ENCODE measurements around the gene COTL1.
"Not testable (repeated sequence)": the region's sequence is repeated elsewhere in the genome, so short reads cannot be mapped to it uniquely, and the experiment has no call there.

COTL1 gene

DNA sequence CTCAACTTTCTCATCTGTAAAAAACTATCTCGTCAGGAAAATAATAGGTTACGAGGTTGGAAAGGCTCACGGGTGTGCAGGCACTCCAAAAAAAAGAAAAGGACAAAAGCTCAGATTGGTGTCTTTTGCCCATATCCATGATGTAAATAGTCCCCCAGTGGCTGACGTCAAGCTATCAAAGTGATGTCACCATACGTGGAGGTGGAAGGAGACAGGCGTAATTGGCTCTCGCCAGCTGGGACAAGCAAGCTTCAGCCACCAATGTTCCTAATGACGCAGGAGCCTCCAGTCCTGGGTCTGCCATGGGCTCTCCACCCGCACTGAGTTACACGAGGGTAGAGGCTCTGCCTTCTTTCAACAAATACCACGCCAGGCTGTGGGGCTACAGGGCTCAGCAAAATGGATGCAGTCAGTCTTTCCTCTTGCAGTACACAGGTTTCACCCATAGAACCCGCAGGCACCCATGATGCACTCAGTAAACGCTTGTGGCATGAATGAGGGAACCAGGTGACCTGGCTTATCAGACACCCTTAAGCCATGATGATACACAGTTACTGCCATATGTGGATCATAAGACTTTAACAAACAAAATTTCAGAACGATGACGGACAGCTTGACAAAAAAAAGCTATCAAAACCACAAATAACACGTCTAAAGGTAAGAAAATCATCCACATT, 50.5 kb downstream of the COTL1 start:
- no peak for DNase-seq

DNA sequence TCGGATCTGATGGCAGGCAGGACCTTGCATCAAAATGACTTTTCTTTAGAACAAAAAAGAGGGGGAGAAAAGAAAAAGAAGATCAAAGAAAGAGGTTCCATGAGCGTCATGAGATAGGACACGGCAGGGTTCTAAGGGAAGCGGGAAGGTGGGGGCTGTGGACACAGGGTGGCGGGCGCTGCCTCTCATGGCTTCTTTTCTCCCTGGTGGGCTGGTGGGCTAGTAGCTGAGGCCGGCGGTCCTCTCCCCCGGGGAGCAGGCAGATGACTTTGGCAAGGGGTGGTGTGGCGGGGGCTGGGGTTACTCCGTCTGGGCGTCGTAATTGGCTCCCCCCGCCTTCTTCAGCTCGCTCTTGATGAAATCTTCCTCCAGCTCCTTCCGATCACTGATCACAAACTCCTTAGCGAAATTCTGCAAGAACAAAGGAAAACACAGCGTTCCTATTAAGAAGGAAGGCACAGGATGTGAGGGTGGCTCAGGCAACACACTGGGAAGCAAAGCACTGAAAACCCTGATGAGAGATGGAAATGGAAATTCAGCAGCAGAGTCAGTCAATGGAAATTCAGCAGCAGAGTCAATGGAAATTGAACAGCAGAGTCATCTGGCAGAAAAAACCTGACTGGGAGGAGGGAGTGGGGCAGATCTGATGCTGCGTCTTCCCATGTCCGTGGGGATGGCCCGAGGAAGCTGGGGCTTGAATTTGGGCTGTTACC, 51.2 kb downstream of the COTL1 start:
- no peak for DNase-seq

DNA sequence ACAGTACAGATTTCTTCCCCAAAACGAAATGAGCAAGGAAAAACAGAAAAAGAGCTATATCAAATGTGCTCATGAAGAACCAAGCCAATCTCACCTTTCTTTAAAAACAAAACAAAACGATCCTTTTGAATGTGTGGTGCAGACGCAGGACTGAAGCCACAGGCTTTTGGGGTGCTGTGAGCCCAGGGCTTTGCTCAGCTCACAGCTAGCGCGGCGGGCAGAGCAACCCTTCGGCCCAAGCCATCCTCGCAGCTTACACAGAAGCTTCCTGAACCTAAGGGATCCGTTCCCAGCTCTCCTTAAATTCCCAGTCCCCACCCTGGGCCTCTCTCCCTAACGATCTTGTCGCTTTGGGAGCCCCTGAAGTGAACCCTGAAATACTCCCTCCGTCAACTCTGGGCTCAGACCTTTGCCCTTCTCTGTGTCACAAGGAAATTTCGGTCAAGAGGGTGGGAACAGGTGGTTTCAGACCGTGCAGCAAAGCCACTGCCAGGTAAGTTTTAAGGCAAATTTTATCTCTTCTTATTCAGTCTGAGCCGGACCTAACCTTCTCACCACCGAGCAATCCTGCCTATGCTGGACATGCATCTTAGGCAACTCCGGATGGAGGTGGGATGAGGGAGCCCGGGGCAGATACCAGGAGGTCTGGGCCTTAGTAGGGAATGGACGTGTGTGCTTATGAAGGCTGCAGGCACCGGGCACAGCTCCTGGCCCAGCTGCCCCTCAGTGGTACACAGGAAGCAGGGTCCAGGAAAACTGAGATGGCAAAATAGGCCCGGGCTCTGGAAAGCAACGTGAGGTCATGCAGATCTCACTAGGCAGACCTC, 52.0 kb downstream of the COTL1 start:
- no peak for DNase-seq

DNA sequence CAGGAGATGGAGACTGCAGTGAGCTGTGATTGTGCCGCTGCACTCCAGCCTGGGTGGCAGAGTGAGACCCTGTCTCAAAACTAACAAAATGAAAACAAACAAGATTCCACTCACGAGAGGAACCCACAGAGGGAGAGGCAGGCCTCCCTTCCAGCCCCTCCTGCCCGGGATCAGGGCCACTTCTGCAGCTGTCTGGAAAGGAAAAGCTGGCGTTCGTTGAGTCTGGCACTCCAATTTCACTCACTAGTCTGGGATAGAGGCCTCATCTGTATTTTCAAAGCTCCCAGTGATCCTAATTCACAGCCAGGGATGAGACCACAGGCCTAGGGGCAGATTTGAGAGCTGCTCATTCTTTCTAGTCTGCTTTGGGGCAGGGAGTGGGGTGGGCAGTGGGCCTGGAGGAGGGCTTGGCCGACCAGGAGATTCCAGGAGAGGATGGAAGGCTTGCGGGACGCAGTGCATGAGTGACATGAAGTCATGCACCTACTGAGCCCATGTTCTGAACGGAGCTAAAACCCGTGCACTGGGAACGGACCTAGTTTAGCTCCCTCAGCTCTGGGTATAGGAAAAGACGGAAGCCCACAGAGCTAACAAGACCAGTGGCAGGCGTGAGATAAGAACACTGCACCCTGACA, 54.0 kb downstream of the COTL1 start:
- no peak for DNase-seq

DNA sequence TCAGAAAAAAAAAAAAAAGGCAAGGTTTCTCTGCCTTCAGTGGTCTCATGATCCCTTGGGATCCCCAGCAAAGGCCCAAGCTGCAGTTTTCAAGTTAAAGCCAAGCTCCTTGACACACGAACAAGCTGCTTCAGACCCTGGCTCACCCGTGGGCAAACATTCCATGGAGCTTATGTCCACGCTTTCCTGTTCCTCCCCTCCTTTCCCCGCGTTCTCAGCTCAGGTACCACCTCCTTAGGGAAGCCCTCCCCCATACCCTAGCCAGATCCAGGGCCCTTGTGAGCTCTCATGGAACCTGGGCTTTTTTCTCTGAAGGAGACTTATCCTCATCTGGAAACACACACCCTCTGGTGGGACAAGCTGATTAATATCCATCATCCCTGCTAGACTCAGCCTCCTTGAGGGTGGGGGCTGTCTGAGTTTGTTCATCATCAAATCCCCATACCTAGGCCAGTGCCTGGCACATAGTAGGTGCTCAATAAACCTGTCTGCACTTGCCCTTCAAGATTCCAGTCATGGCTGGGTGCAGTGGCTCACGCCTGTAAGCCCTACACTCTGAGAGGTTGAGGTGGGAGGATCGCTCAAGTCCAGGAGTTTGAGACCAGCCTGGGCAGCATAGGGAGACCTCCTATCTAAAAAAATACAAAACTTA, 54.7 kb downstream of the COTL1 start:
- no peak for DNase-seq

DNA sequence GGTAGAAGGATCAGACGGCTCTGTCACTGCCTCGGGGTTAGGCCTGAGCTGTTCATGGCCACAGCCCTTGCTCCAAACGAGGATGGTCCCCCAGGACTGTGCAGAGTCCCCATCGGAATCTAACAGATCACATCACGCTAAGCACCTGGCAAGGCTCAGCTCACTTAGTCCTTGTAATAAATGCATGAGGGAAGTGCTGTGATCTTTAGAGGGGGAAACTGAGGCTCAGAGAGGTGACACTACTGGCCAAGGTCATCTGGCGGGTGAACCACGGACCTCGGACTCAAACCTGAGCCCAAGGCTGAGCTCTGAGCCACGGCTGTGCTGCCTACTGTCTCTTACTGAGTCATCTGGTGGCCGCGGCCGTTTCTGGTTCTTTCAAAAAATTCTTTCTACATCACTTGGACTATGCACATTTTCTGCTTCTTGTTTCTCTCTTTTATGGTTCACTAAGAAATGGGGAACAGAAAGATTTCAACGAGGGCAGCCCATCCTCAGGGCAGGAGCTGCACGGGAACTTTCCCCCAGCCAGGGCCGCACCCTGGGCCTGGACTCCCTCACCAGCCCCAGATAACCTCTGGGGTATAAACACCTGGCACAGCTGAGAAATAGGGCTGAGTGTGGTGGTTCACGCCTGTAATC, 55.6 kb downstream of the COTL1 start:
- no peak for DNase-seq

DNA sequence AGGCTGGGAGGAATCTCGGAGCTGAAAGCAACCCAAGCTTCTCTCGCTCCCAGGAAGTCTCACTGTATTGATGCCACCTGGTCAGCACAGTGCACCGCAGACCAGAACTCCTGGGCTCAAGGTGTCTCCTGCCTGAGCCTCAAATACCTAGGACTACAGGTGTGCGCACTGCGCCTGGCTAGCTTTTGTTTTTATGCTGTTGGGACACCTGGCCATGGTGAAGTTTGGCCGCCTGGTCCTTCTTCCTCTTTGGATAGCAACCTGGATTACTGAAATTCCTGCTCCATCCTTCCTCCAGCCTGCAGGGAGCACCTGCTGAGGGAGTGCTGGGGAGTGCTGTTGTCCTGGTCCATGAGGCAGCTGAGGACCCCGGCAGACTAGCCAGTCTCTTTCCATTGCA, 56.6 kb downstream of the COTL1 start:
- no peak for DNase-seq

DNA sequence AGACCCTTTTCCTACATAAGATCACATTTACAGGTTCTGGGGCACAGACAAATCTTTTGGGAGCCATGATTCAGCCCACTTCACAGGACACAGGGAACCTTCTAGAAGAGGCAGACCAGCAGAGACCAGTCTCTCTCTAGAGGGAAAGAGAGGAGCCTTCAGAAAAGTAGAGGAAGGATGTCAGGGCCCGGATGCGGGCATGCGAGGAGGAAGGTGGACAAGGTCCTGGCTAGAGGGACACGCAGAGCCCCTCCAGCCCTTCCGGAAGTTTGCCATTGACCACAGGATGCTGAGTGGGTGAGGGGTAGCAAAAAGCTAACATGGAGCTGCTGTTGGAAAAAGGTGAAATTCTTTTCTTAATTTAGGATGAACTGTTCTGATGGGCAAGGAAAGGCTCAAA, 57.6 kb downstream of the COTL1 start:
- no peak for DNase-seq

DNA sequence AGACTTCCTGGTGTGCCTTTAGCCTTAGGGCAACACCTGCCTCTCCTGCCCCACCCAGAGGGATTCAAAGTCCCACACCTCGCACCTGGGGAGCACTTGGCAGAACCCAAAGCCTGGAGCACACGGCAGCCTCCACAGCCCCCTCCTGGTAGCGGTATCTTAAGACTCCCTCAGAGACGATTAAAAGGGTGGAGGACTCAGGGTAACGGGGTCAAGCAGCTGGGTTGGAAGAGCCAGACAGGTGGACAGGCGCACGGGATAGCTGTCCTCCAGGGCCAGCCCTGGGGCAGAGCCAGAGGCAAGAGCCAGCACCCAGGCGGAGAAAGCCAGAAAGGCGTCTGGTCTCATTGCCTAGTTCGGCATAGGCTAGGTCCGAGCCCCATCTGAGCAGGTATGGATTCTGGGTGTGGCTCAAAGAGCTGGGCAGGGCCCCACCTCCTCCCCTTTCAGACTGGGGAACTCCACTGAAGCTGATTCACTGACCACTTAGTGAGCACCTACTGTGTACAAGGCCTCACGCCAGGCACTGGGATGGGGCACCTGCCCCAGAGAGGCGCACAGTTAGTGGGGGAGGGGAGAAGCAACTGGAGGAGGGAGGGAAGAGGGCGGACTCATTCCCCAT, 58.5 kb downstream of the COTL1 start:
- DNase-seq = no peak

DNA sequence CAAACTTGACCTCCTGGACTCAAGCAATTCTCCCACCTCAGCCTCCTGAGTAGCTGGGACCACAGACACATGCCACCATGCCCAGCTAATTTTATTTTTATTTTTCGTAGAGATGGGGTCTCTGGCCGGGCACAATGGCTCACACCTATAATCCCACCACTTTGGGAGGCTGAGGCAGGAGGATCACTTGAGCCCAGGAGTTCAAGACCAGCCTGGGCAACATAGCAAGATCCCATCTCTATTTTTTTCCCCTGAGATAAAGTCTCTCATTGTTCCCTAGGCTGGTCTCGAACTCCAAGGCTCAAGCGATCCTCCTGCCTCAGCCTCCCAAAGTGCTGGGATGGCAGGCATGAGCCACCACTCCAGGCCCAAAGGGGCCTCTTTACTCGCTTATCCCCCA, 59.0 kb downstream of the COTL1 start:
- not testable (repeated sequence) for DNase-seq

DNA sequence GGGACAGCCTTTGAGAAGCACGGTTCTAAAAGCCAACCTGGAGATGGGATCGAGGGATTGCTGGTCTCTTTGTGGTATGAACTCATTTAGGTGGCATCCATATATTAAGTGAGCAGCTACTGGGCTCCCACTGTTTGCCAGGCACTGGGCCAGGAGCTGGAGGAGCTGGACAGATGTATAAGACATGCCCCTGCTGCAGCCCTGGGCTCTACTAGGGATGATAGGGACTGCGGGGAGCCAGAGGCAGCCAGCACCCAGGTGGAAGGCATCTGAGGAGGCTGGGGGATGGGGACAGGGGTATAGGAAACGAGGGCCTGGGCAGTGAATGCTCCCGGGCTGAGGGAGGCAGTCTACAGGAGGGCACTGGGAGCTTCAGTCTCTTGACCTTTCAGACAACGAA, 60.4 kb downstream of the COTL1 start:
- no peak for DNase-seq

DNA sequence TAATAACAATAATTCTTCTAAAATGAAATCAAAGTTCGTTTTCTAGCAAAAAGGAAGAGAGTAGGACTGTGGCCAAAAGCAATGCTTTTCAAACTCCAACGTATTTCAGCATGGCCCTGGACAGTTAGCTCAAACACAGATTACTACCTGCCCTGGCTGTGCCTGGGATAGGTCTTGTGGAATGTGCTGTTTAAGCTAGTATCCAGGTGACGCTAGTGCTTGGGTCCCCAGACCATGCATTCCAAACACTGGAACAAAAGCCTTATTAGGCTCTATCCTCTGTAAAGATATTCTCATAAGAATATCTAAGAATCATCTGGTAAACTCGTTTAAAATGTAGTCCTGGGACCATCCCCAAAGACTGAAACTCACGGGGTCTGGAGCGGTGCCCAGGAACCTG, 60.8 kb downstream of the COTL1 start:
- DNase-seq = no peak

DNA sequence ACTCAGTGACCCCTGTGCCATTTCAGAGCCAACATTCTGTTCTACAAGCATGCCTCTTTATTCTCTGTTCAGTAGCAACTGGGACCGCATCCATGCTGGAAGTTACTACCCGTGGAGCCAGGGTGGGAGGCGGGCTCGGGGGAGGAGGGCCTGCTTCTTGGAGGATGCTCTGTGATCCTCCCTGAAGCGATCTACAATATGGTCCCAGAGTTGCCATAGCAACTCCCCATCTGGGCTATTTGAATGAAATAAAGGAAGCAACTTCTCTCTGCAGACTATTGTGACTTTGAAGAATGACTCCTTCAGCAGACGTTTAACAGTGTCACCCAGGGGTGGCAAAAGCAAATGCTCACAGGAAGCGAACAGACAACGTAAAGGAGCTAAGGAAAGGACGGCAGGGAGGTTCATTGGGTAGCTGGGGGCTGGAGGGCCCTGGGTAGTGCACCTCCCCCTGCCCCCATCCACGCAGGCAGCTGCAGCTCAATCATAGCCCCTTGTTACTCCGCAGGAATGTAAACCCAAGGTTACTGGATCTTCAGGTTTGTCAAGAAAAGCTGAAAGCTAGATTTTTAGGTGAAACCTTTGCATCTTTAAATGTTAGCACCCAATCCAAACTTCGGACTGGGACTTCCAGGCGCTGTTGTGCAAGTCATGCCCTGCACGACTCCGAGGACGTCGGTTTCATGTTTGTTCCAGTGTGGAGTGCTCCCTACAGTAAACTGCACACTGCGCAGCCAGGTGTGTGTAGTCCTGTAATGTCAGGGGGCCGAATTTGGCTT, 62.3 kb downstream of the COTL1 start:
- DNase-seq = no peak

DNA sequence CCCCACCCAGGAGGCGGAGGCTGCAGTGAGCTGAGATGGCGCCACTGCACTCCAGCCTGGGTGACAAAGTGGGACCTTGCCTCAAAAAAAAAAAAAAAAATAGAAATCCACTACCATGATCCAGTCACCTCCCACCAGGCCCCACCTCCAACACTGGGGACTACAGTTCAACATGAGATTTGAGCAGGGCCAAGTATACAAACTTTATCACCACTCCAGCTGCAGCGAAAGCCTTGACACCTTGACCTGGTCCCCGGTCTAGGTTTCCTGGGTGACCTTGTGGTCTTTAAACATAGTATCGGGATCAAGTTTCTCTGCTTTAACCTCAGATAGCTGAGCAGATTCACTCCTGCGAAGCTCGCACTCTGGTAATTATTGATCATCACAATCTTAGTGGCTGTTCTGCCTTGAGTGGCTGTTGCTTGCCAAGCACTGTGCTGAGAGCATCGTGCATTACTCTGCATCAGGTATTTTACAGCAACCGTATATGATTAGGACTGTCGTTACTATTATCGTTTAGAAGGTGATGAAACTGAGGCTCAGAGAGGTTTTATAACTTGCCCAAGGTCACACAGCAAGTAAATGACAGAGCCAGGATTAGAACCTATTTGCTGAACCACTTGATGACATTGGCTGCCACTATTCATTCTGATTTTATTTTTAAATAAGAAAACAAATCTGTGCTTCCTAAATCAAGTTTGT, 63.1 kb downstream of the COTL1 start:
- DNase-seq = no peak

DNA sequence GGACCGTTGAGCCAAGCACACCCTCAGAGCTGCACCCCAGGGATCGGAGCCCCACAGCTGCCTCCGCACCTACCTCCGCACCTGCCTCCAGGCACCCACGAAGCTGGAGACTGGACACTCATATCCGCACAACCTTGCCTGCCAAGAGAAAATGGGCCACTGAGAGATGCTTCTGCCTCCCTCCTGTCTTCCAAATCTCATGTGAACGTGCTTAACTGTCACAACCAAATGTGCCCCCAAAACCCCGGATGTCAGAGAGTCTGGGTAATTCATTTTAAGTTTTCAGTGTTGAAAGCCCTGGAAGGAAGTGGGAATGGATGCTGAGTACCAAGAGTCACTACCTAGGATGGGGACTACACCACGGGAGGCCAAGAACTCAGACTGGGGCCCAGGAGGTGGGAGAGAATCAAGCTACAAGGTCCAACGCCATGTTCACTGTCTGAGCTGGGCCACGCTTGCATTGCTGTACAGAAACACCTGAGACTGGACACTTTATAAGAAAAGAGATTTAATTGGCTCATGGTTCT, 63.9 kb downstream of the COTL1 start:
- peak; percentile 52 for DNase-seq

DNA sequence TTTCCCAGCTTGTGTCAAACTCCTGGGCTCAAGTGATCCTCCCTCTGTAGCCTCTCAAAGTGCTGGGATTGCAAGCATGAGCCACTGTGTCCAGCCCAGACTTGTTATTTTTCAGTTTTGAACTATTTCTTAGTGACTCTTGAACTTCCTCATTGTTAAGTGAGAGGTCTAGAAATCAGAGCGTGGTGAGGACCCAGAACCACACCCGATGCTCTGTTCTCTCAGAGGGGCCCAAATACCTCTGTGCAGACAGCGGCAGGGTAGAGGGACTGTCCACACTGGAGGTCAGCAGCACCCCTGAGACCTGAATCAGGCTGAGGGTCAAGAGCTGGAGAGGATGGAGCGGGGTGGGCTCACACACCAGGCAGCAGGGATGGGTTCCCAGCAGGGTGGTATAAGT, 65.7 kb downstream of the COTL1 start:
- DNase-seq = no peak

DNA sequence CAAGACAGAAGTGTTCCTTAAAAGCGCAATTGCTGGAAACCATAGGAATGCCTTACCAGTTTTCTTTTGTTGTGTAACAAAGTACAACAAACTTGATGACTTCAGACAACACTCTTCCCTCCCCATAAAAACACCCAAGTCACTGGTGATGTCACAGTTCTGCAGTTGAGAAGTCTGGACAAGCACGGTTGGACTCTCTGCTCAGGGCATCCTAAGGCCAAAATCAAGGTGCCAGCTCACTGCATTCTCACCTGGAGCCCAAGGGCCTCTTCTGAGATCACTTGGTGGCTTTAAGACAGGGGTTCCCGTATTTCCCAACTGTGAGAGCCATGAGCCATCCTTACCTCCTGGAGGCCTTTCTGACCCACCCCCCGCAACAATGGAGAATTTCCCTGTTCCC, 67.8 kb downstream of the COTL1 start:
- DNase-seq = no peak

DNA sequence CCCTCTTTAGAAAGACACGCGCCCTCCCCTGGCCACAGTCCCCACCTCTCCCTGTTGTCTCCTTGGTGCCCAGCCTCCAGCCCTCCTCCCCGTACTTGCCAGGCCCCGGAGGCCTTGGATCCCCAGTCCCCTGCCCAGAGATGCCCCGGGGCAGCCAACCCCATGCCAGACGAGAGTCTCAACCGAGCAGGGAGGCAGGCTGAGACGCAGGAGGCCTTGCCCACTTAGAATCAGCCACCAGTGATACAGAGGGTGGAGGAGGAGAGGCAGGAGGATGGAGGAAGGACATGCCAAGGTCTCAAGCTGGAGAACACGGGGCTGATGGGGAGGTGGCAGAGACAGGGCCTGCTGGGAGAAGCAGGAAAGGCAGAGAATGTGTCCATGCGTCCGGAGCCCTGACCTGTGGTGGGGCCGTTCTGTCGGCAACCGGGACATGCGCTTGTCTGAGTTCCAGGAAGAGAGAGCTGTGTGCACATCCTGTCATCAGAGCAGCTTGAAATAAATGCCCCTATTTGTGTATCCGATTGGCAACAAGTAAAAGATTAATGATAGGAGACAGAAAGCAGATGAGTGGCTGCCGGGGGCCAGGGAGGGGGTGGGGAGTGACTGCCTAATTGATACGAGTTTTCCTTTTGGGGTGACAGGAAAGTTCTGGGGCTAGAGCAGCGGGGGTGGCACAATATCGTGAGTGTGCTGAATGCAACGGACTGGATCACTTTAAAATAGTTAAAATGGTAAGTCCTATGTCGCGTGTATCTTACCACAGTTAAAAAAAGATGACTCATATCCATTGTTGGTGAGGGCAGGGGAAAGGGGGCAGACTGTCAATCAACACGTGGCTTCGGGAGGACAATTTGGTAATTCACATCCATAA, 68.7 kb downstream of the COTL1 start:
- DNase-seq = peak; percentile 55

DNA sequence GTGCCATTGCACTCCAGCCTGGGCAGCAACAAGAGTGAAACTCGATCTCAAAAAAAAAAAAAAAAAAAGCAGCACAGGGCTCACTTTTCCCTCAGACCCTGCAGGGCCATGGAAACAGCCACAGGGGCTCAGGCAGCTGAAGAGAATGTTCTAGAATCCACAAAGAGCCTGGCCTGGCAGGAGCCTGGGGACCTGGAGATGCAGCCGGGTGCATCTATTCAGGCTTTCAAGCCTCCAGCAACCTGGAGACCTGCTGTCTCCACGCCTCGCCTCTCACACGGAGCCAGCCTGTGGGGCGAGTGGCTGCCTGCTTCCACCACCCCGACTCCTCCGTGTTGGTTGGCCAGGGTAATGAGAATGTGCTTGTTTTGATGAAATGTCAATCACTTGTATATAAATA, 69.4 kb downstream of the COTL1 start:
- no peak for DNase-seq
